Skin epidermis (tissue), 12 donors: ENCODE results near the gene OR11G2.
"Not testable (repeated sequence)": the region's sequence is repeated elsewhere in the genome, so short reads cannot be mapped to it uniquely, and the experiment has no call there.

ENCODE experiments used
- H3K27ac ChIP-seq, 21 experiments: fragments of 200-600 bp; sonication (generic) in 11 of 21; one replicate each; pipeline ENCODE4 v1.5.0; 2020; ENCODE audit warnings: mild to moderate bottlenecking in 3 of 21, inconsistent platforms in 2 of 21, moderate library complexity in 2 of 21
- H3K4me3 ChIP-seq, 7 experiments: fragments of 200-600 bp; sonication (generic) in 2 of 7; one replicate each; pipeline ENCODE4 v1.5.0; 2020; ENCODE audit warnings: inconsistent platforms in 2 of 7, mild to moderate bottlenecking in 2 of 7, moderate library complexity in 1 of 7

Gene OR11G2

DNA sequence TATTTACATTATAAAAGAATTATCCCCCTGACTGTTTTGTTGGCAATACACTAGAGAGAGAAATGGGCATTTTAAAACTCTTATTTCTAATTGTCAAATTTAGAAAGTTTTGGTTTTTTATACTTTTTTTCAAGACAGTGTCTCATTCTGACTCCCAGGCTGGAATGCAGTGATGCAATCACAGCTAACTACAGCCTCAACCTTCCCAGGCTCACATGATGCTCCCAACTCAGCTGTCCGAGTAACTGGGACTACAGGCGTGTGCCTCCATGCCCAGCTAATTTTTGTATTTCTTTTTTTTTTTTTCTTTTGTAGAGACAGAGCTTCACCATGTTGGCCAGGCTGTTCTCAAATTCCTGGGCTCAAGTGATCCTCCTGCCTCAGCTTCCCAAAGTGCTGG lies 24.5 kb downstream of the OR11G2 start:
- Histone ChIP-seq H3K27ac (no peak overlapping the region), H3K4me3 (no peak overlapping the region)

DNA sequence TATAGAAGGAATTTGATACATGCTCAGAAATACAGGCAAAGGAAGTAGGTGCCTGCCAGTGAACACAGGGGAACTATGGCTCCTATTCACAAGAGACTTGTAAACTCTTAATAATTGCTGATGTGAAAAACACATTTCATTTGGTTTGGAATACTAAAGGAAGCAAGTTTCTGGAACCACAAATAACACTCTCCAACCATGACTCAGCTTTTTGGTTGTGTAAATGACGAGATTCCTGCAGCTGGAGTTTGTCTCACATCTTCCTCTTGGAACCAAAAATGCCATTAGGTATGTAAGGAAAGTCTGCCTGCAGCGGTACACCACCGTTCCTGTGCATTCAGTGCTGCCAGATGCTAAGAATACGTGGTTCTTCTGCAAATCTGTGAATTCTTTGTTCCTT lies 28.3 kb downstream of the OR11G2 start:
- Histone ChIP-seq H3K27ac (no peak overlapping the region), H3K4me3 (no peak overlapping the region)

- Histone ChIP-seq H3K4me3 (no peak within 1 kb of the TSS), H3K27ac (no peak within 1 kb of the TSS)
These were observed 32.7 kb downstream of the OR11G2 start, which contains the start of gene OR11H6 for GRCh38 chr14:20223410-20223809. TSS of gene OR11H6 (plus strand) at chr14:20223710. CDS start at chr14:20223710, 0 bp downstream.

- Histone ChIP-seq H3K27ac (no peak within 1 kb of the TSS), H3K4me3 (no peak within 1 kb of the TSS)
These were observed 38.0 kb downstream of the OR11G2 start, which contains the start of gene OR11H7 for GRCh38 chr14:20228681-20229080. TSS of gene OR11H7 (plus strand) at chr14:20228981.

DNA sequence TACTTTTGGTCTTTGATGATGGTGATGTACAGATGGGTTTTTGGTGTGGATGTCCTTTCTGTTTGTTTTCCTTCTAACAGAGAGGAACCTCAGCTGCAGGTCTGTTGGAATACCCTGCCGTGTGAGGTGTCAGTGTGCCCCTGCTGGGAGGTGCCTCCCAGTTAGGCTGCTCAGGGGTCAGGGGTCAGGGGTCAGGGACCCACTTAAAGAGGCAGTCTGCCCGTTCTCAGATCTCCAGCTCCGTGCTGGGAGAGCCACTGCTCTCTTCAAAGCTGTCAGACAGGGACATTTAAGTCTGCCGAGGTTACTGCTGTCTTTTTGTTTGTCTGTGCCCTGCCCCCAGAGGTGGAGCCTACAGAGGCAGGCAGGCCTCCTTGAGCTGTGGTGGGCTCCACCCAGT lies 44.7 kb downstream of the OR11G2 start:
- H3K4me3 ChIP-seq, H3K27ac ChIP-seq: not testable (repeated sequence)

DNA sequence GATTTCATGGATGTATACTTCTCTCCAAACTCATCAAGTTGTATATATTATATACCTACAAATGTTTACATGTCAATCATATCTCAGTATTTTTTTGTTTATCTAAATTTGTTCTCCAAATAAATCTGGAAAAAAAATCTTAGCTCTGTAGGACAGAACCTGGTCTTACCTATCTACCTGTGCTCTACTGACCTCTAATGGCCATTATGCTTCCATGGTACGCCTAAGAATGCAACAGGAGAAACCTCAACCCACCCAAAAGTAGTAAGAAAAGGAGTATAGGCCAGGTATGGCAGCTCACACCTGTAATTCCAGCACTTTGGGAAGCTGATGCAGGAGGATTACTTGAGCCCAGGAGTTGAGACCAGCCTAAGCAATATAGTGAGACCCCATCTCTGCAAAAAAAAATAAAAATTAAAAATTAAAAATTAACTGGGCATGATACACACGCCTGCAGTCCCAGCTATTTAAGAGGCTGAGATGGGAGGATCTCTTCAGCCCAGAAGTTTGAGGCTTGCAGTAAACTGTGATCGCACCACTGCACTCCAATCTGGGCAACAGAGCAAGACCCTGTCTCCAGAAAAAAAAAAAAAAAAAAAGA lies 57.0 kb downstream of the OR11G2 start:
- H3K27ac ChIP-seq: no peak overlapping the region
- H3K4me3 ChIP-seq: no peak overlapping the region
